Activated naive CD4-positive, alpha-beta T cell treated with Interleukin-2 at 50 U/mL for 16 hours (primary cell): ENCODE data around the gene SBNO2.

ENCODE experiments used
- DNase-seq: peaks from one replicate; pipeline ENCODE4 v3.0.0-alpha.2; 2020

Gene SBNO2

GRCh38 chr19:1085676-1086442, 88.2 kb downstream of the SBNO2 start:
- no peak for DNase-seq

- no peak for DNase-seq
These were observed 88.9 kb downstream of the SBNO2 start for GRCh38 chr19:1085053-1085658.

- peak; percentile 43 for DNase-seq
These were observed 89.8 kb downstream of the SBNO2 start for GRCh38 chr19:1084024-1084868.

GRCh38 chr19:1082928-1083816, 90.9 kb downstream of the SBNO2 start:
- DNase-seq = no peak

GRCh38 chr19:1082165-1082927, 91.7 kb downstream of the SBNO2 start:
- peak; percentile 72 for DNase-seq

GRCh38 chr19:1081301-1082164, 92.5 kb downstream of the SBNO2 start:
- no peak for DNase-seq

- no peak for DNase-seq
These were observed 93.5 kb downstream of the SBNO2 start for GRCh38 chr19:1080360-1081161.

GRCh38 chr19:1079566-1080111, 94.4 kb downstream of the SBNO2 start:
- peak; percentile 76 for DNase-seq

- peak; percentile 94 for DNase-seq
These were observed 97.1 kb downstream of the SBNO2 start for GRCh38 chr19:1076951-1077350.

- DNase-seq = no peak
These were observed 98.1 kb downstream of the SBNO2 start for GRCh38 chr19:1076046-1076386.

- peak; percentile 84 for DNase-seq
These were observed 99.4 kb downstream of the SBNO2 start for GRCh38 chr19:1074544-1075283.

GRCh38 chr19:1073956-1074517, 100.0 kb downstream of the SBNO2 start:
- DNase-seq = no peak

GRCh38 chr19:1073063-1073955, 100.8 kb downstream of the SBNO2 start:
- DNase-seq = no peak

GRCh38 chr19:1072371-1073015, 101.6 kb downstream of the SBNO2 start:
- no peak for DNase-seq

GRCh38 chr19:1070931-1071791, 102.9 kb downstream of the SBNO2 start:
- no peak for DNase-seq

GRCh38 chr19:1070576-1070930, 103.5 kb downstream of the SBNO2 start:
- no peak for DNase-seq
